Subcutaneous adipose tissue (tissue), 4 donors: Measurements from ENCODE around the gene PRR20A. TPM values are rescaled to one million over a fixed set of nuclear protein-coding genes. Genes with fewer than 3 reads are reported as not detected.
"Not testable (repeated sequence)": the region's sequence is repeated elsewhere in the genome, so short reads cannot be mapped to it uniquely, and the experiment has no call there.

Experiments
- CTCF ChIP-seq: fragments of 450-650 bp; IDR thresholded peaks from one replicate; pipeline ENCODE4 v1.5.1; 2016; ENCODE audit warnings: low read depth, mild to moderate bottlenecking, control low read depth, antibody characterized with exemption, moderate library complexity
- small RNA-seq: library from RNA; depleted of rRNA; stranded (forward); fragments of <200 nt; gene quantifications from one replicate; pipeline ENCODE3, GENCODE V24; 2016
- total RNA-seq, 4 donors: library from RNA; depleted of rRNA; stranded (reverse); fragments of >200 nt; gene quantifications; one replicate each; pipeline ENCODE4 v1.1.0, GENCODE V29; 2016

The PRR20A gene
- total RNA-seq, 4 donors from 2014 or later = not detected

GRCh38 chr13:57147188-57147587 is 6.5 kb downstream of the PRR20A start, which contains the start of gene PRR20B:
TSS of gene PRR20B (plus strand) at chr13:57147488. CDS start at chr13:57147875, 387 bp downstream.
- not testable (repeated sequence) for TF ChIP-seq CTCF

- TF ChIP-seq CTCF = not testable (repeated sequence)
These were observed 13.0 kb downstream of the PRR20A start, which contains the start of gene PRR20C for GRCh38 chr13:57153761-57154160. TSS of gene PRR20C (plus strand) at chr13:57154061. CDS start at chr13:57154448, 387 bp downstream.

- not testable (repeated sequence) for TF ChIP-seq CTCF
These were observed 19.6 kb downstream of the PRR20A start, which contains the start of gene PRR20D for GRCh38 chr13:57160332-57160731. TSS of gene PRR20D (plus strand) at chr13:57160632. CDS start at chr13:57161019, 387 bp downstream.

- TF ChIP-seq CTCF = not testable (repeated sequence)
These were observed 26.2 kb downstream of the PRR20A start, which contains the start of gene PRR20E for GRCh38 chr13:57166897-57167296. TSS of gene PRR20E (plus strand) at chr13:57167197. CDS start at chr13:57167584, 387 bp downstream.

GRCh38 chr13:57191667-57192066 is 50.9 kb downstream of the PRR20A start:
- no peak for TF ChIP-seq CTCF

Small RNA genes within 50 kb of the gene (small RNA-seq; reads per million reads assigned to genes)
- not detected for gene PRR20FP

Other genes starting within 250 kb of the PRR20A start
- gene PRR20B, start 6.6 kb downstream of the PRR20A start, total RNA-seq = not detected
- gene PRR20C, start 13.1 kb downstream of the PRR20A start, total RNA-seq = not detected
- gene PRR20D, start 19.7 kb downstream of the PRR20A start, total RNA-seq = not detected
- gene PRR20E, start 26.3 kb downstream of the PRR20A start, total RNA-seq = not detected